HG03097 (cell line): Measurements from ENCODE around the gene PHYHD1.
"Not testable (repeated sequence)": the region's sequence is repeated elsewhere in the genome, so short reads cannot be mapped to it uniquely, and the experiment has no call there.

Source experiments
- ATAC-seq: cut with Tn5 transposase; IDR thresholded peaks from one replicate; pipeline ENCODE4 v1.9.1; 2021; ENCODE audit not compliant: unreplicated experiment, low FRiP score

The PHYHD1 gene

GRCh38 chr9:128919402-128920089 is 1.2 kb upstream of the PHYHD1 start:
- ATAC-seq = no peak

- ATAC-seq = no peak
Observed at GRCh38 chr9:128921881-128922763, 1.3 kb downstream of the PHYHD1 start.

- ATAC-seq = no peak
Observed at GRCh38 chr9:128923493-128923883, 2.7 kb downstream of the PHYHD1 start.

- no peak for ATAC-seq
Observed at GRCh38 chr9:128927731-128928411, 7.1 kb downstream of the PHYHD1 start.

GRCh38 chr9:128928624-128929023 is 7.8 kb downstream of the PHYHD1 start:
- no peak for ATAC-seq

- no peak for ATAC-seq
Observed at GRCh38 chr9:128929560-128929959, 8.8 kb downstream of the PHYHD1 start.

GRCh38 chr9:128933731-128934130 is 12.9 kb downstream of the PHYHD1 start:
- ATAC-seq = no peak

GRCh38 chr9:128936171-128936865 is 15.5 kb downstream of the PHYHD1 start:
- no peak for ATAC-seq

- ATAC-seq = no peak
Observed at GRCh38 chr9:128937310-128938165, 16.8 kb downstream of the PHYHD1 start.

GRCh38 chr9:128940271-128940921 is 19.6 kb downstream of the PHYHD1 start:
- ATAC-seq = no peak

GRCh38 chr9:128940946-128941755 is 20.4 kb downstream of the PHYHD1 start:
- ATAC-seq = no peak

- ATAC-seq = no peak
Observed at GRCh38 chr9:128943832-128944620, 23.2 kb downstream of the PHYHD1 start.

GRCh38 chr9:128944966-128945365 is 24.2 kb downstream of the PHYHD1 start:
- ATAC-seq = not testable (repeated sequence)

GRCh38 chr9:128945798-128946501 is 25.2 kb downstream of the PHYHD1 start:
- ATAC-seq = no peak

- ATAC-seq = peak; percentile 11
Observed at GRCh38 chr9:128946571-128947276, 25.9 kb downstream of the PHYHD1 start.

- ATAC-seq = no peak
Observed at GRCh38 chr9:128947277-128947526, 26.4 kb downstream of the PHYHD1 start.
